IMR-90 (cell line): ENCODE measurements around the gene CARD14. TPM values are rescaled to one million over a fixed set of nuclear protein-coding genes. Genes with fewer than 3 reads are reported as not detected.

ENCODE experiments used
- ATAC-seq: fragments of 200-7000 bp; cut with Tn5 transposase; 2 replicates; pipeline ENCODE4 v1.9.1; 2020; ENCODE audit warnings: low read depth, mild to moderate bottlenecking, moderate library complexity
- BruUV-seq: library from RNA; stranded (reverse); fragments of 400-500 nt; replicated peaks from 2 replicates; lab custom pipeline; 2021; lab: Mats Ljungman, UMichigan
- CTCF ChIA-PET: fragments of 300-600 bp; formaldehyde crosslinking; extraction: SDS; loops from one replicate; lab custom pipeline; 2021; ENCODE audit warnings: antibody characterized with exemption; lab: Yijun Ruan, JAX
- POLR2A ChIA-PET: fragments of 300-600 bp; sonication (Branson Sonifier 250); formaldehyde crosslinking; loops from one replicate; lab custom pipeline; 2022; ENCODE audit warnings: antibody characterized with exemption; ENCODE audit not compliant: unreplicated experiment; lab: Charles Lee
- DNase-seq: peaks from one replicate; pipeline ENCODE4 v3.0.0; 2013
- H2AFZ ChIP-seq: replicated peaks from 2 replicates; pipeline ENCODE3; 2013; ENCODE audit warnings: low read length, mild to moderate bottlenecking; ENCODE audit not compliant: poor library complexity
- H2AK5ac ChIP-seq: 2 replicates; pipeline ENCODE4 v1.6.1; 2013; ENCODE audit warnings: low read depth, low read length, inconsistent platforms
- H2AK9ac ChIP-seq: replicated peaks from 2 replicates; pipeline ENCODE3; 2013; ENCODE audit warnings: mild to moderate bottlenecking, low read depth, low read length, moderate library complexity; ENCODE audit not compliant: poor library complexity
- H2BK120ac ChIP-seq: 2 replicates; pipeline ENCODE4 v1.6.1; 2013; ENCODE audit warnings: low read depth, low read length, inconsistent platforms
- H2BK15ac ChIP-seq: 3 replicates; pipeline ENCODE4 v1.6.1; 2013; ENCODE audit warnings: low read depth, low read length, inconsistent platforms
- H2BK20ac ChIP-seq: 2 replicates; pipeline ENCODE4 v1.6.1; 2013; ENCODE audit warnings: low read depth, mild to moderate bottlenecking, inconsistent platforms, low read length, moderate library complexity
- H2BK5ac ChIP-seq: 2 replicates; pipeline ENCODE4 v1.6.1; 2013; ENCODE audit warnings: mild to moderate bottlenecking, low read depth, low read length, inconsistent platforms; ENCODE audit not compliant: poor library complexity, severe bottlenecking
- H3K14ac ChIP-seq: replicated peaks from 2 replicates; pipeline ENCODE4 v1.6.1; 2013; ENCODE audit warnings: low read depth, low read length, inconsistent platforms
- H3K18ac ChIP-seq: 2 replicates; pipeline ENCODE4 v1.6.1; 2013; ENCODE audit warnings: low read depth, low read length, control low read depth
- H3K23ac ChIP-seq: 2 replicates; pipeline ENCODE4 v1.6.1; 2013; ENCODE audit warnings: low read depth, low read length, inconsistent platforms
- H3K27ac ChIP-seq: 2 replicates; pipeline ENCODE4 v1.5.1; 2013; ENCODE audit warnings: mild to moderate bottlenecking, control low read depth, low read length; ENCODE audit not compliant: insufficient read depth
- H3K27me3 ChIP-seq: 2 replicates; pipeline ENCODE4 v1.6.1; 2013; ENCODE audit warnings: low read length; ENCODE audit not compliant: control insufficient read depth, insufficient read depth
- H3K36me3 ChIP-seq: 2 replicates; pipeline ENCODE4 v1.6.1; 2013; ENCODE audit warnings: low read length, mixed read lengths; ENCODE audit not compliant: control insufficient read depth, insufficient read depth
- H3K4ac ChIP-seq: 2 replicates; pipeline ENCODE4 v1.6.1; 2013; ENCODE audit warnings: low read depth, low read length, inconsistent platforms
- H3K4me1 ChIP-seq: 2 replicates; pipeline ENCODE4 v1.6.1; 2013; ENCODE audit warnings: low read length, mixed read lengths; ENCODE audit not compliant: control insufficient read depth, insufficient read depth
- H3K4me2 ChIP-seq: 2 replicates; pipeline ENCODE4 v1.6.1; 2013; ENCODE audit warnings: low read depth, mild to moderate bottlenecking, control low read depth, low read length, moderate library complexity
- H3K4me3 ChIP-seq: 2 replicates; pipeline ENCODE4 v1.5.1; 2013; ENCODE audit warnings: low read depth, mild to moderate bottlenecking, control low read depth, low read length, moderate library complexity; ENCODE audit not compliant: insufficient read depth
- H3K56ac ChIP-seq: 2 replicates; pipeline ENCODE4 v1.6.1; 2013; ENCODE audit warnings: low read length, inconsistent platforms; ENCODE audit not compliant: insufficient read depth; ENCODE audit errors: extremely low read depth
- H3K79me1 ChIP-seq, 2 experiments: 2 replicates each; pipeline ENCODE4 v1.6.1; 2013; ENCODE audit warnings: low read length in 2 of 2, inconsistent platforms in 1 of 2, low read depth in 1 of 2
- H3K9ac ChIP-seq: 2 replicates; pipeline ENCODE4 v1.6.1; 2013; ENCODE audit warnings: low read depth, low read length, control low read depth
- H3K9me1 ChIP-seq: 2 replicates; pipeline ENCODE4 v1.6.1; 2013; ENCODE audit warnings: low read length, inconsistent platforms; ENCODE audit not compliant: insufficient read depth
- H3K9me3 ChIP-seq: 2 replicates; pipeline ENCODE4 v1.6.1; 2013; ENCODE audit warnings: low read length; ENCODE audit not compliant: control insufficient read depth, insufficient read depth
- H4K20me1 ChIP-seq: 2 replicates; pipeline ENCODE4 v1.6.1; 2013; ENCODE audit warnings: low read length, inconsistent platforms; ENCODE audit not compliant: insufficient read depth
- H4K5ac ChIP-seq: 2 replicates; pipeline ENCODE4 v1.6.1; 2013; ENCODE audit warnings: mild to moderate bottlenecking, low read depth, low read length, control low read depth
- H4K8ac ChIP-seq, 2 experiments: 2 replicates each; pipeline ENCODE4 v1.6.1; 2013; ENCODE audit warnings: low read depth in 2 of 2, low read length in 2 of 2, control low read depth in 1 of 2, inconsistent platforms in 1 of 2
- H4K91ac ChIP-seq: 2 replicates; pipeline ENCODE4 v1.6.1; 2013; ENCODE audit warnings: low read depth, low read length, inconsistent platforms; ENCODE audit not compliant: insufficient read depth
- BHLHE40 ChIP-seq: fragments of 150-350 bp; IDR thresholded peaks from 2 replicates; pipeline ENCODE4 v1.6.1; 2016; ENCODE audit warnings: mild to moderate bottlenecking, low read depth, low read length
- CEBPB ChIP-seq: IDR thresholded peaks from 2 replicates; pipeline ENCODE4 v1.6.1; 2012; ENCODE audit warnings: low read depth, low read length, improper control_type of control experiment
- FOS ChIP-seq: fragments of 150-350 bp; IDR thresholded peaks from 2 replicates; pipeline ENCODE4 v1.6.1; 2016; ENCODE audit warnings: low read depth, low read length
- MAFK ChIP-seq: IDR thresholded peaks from 2 replicates; pipeline ENCODE4 v1.6.1; 2012; ENCODE audit warnings: low read depth, low read length, improper control_type of control experiment
- MAZ ChIP-seq: IDR thresholded peaks from 2 replicates; pipeline ENCODE4 v1.6.1; 2012; ENCODE audit warnings: low read depth, mild to moderate bottlenecking, low read length, improper control_type of control experiment, moderate library complexity, borderline replicate concordance
- NFE2L2 ChIP-seq: fragments of 150-350 bp; IDR thresholded peaks from 2 replicates; pipeline ENCODE4 v1.6.1; 2016; ENCODE audit warnings: low read depth, mild to moderate bottlenecking, low read length
- POLR2A ChIP-seq: IDR thresholded peaks from 2 replicates; pipeline ENCODE4 v1.6.1; 2012; ENCODE audit warnings: mild to moderate bottlenecking, low read depth, low read length
- RAD21 ChIP-seq: IDR thresholded peaks from 2 replicates; pipeline ENCODE4 v1.6.1; 2012; ENCODE audit warnings: low read length, improper control_type of control experiment
- RCOR1 ChIP-seq: IDR thresholded peaks from 2 replicates; pipeline ENCODE4 v1.6.1; 2012; ENCODE audit warnings: mild to moderate bottlenecking, low read length, improper control_type of control experiment; ENCODE audit not compliant: insufficient replicate concordance
- RFX5 ChIP-seq: IDR thresholded peaks from 2 replicates; pipeline ENCODE4 v1.8.0; 2012; ENCODE audit warnings: low read depth, mild to moderate bottlenecking, low read length, moderate library complexity
- WGBS, 2 experiments: methylation state at CpG; one replicate each; pipeline versions ENCODE4 v1.1.5 to v1.1.7; 2013; ENCODE audit warnings: missing lambda C conversion rate in 2 of 2; ENCODE audit not compliant: insufficient read length in 1 of 2; ENCODE audit errors: extremely low coverage in 2 of 2; 5-methylcytosine and 5-hydroxymethylcytosine counted together
- dilution Hi-C: fragments of 300-500 bp; cut with HindIII; formaldehyde crosslinking; loops from one replicate; pipeline ENCODE4 v1.14.3; 2018; ENCODE audit warnings: low sequenced_read_pairs; ENCODE audit not compliant: unreplicated experiment
- in situ Hi-C: fragments of 300-500 bp; cut with MboI; formaldehyde crosslinking; loops from 3 replicates; pipeline ENCODE4 v1.14.3; 2019; ENCODE audit warnings: low sequenced_read_pairs, inconsistent platforms, mixed read lengths
- intact Hi-C: fragments of 100-400 bp; cut with micrococcal nuclease; formaldehyde crosslinking; loops from 2 replicates; pipeline ENCODE4 v1.10.0; 2022
- polyA plus RNA-seq, 3 experiments: library from polyadenylated mRNA; depleted of rRNA; stranded (reverse); fragments of >200 nt; gene quantifications; 2 replicates each; pipeline ENCODE4 v1.2.3, GENCODE V29; 2012; ENCODE audit warnings: low replicate concordance in 1 of 3
- total RNA-seq: library from RNA; depleted of rRNA; stranded (reverse); fragments of >200 nt; gene quantifications from 2 replicates; pipeline ENCODE4 v1.2.3, GENCODE V29; 2012

CARD14 gene
- total and polyA plus RNA-seq, 2 of the 4 experiments (the other 2 are of a cell fraction): not detected

GRCh38 chr17:80180192-80180591 is 10.4 kb downstream of the CARD14 start:
- H3K18ac ChIP-seq: no peak overlapping the region
- H3K27me3 ChIP-seq: peaks cover 28% of the 10 kb centered on the region
- no peaks in the 10 kb centered on the region for H3K9me1 ChIP-seq
- H4K8ac ChIP-seq: no peak overlapping the region
- H2BK120ac ChIP-seq: no peak overlapping the region
- H2AFZ ChIP-seq: no peak overlapping the region
- no peak overlapping the region for H3K4ac ChIP-seq
- no peaks in the 10 kb centered on the region for H3K36me3 ChIP-seq
- H3K4me2 ChIP-seq: no peak overlapping the region
- no peak overlapping the region for H3K56ac ChIP-seq
- POLR2A ChIA-PET: no interaction called here
- H4K91ac ChIP-seq: no peak overlapping the region
- CTCF ChIA-PET: no interaction called here
- H3K23ac ChIP-seq: no peak overlapping the region
- in situ Hi-C loops: no loop called here
- peaks cover 3% of the 10 kb centered on the region for H3K4me1 ChIP-seq
- no peaks in the 10 kb centered on the region for H3K9me3 ChIP-seq
- H2BK15ac ChIP-seq: no peak overlapping the region
- DNase-seq (no peak), ATAC-seq (no peak)
- H3K27ac ChIP-seq: no peak overlapping the region
- no peak overlapping the region for H3K9ac ChIP-seq
- no peak overlapping the region for H4K5ac ChIP-seq
- H3K14ac ChIP-seq: no peak overlapping the region
- H3K79me1 ChIP-seq: no peaks in the 10 kb centered on the region
- dilution Hi-C loops: no loop called here
- H2BK20ac ChIP-seq: no peak overlapping the region
- TF ChIP-seq RCOR1: no peak
- TF ChIP-seq NFE2L2: no peak
- TF ChIP-seq FOS: no peak
- TF ChIP-seq BHLHE40: no peak
- no peak for TF ChIP-seq CEBPB
- TF ChIP-seq RAD21: no peak
- TF ChIP-seq MAZ: no peak
- no peak for TF ChIP-seq POLR2A
- no peak for TF ChIP-seq MAFK
- no peak for TF ChIP-seq RFX5
- H2BK5ac ChIP-seq: no peak overlapping the region
- H3K4me3 ChIP-seq: no peak overlapping the region
- no peak overlapping the region for H2AK9ac ChIP-seq
- no peak overlapping the region for H2AK5ac ChIP-seq
- intact Hi-C loops: no loop called here
- BruUV-seq: no TSS peak
- H4K20me1 ChIP-seq: no peaks in the 10 kb centered on the region
- WGBS, 2 experiments: 72% methylated on average over 9 of the region's 14 CpGs; no CpG with 5 or more reads in 1 of the 2 experiments
